ENCODE data around the gene TSPAN1.

GRCh38 chr1:46205141-46205540, 30.3 kb downstream of the TSPAN1 start:
- TF ChIP-seq CTCF (IDR thresholded peaks at IDR 0.05) (no peak), POLR2A (IDR thresholded peaks at IDR 0.05) (no peak)

Measured in heart left ventricle (tissue), 13 donors.